Upper lobe of left lung (tissue), 6 donors: ENCODE data around the gene IFIT1. TPM values are rescaled to one million over a fixed set of nuclear protein-coding genes. Genes with fewer than 3 reads are reported as not detected.

Experiments
- ATAC-seq, 2 donors: fragments of 200-7000 bp; cut with Tn5 transposase; one replicate each; pipeline ENCODE4 v1.9.1; 2022; ENCODE audit warnings: mild to moderate bottlenecking in 2 of 2, moderate library complexity in 2 of 2; ENCODE audit not compliant: low FRiP score in 2 of 2
- DNase-seq, 2 donors: peaks; one replicate each; pipeline ENCODE4 v3.0.0-alpha.2; 2019 to 2020
- H3K27ac ChIP-seq, 4 donors: fragments of 200-600 bp; sonication (generic); one replicate each; pipeline ENCODE4 v1.5.1; 2016 to 2019
- H3K27me3 ChIP-seq, 4 donors: fragments of 200-600 bp; sonication (generic); one replicate each; pipeline ENCODE4 v1.5.1; 2017 to 2019
- H3K36me3 ChIP-seq, 4 donors: fragments of 200-600 bp; sonication (generic); one replicate each; pipeline ENCODE4 v1.5.1; 2016 to 2019
- H3K4me1 ChIP-seq, 4 donors: fragments of 200-600 bp; sonication (generic); one replicate each; pipeline ENCODE4 v1.5.1; 2018 to 2019
- H3K4me3 ChIP-seq, 4 donors: fragments of 200-600 bp; sonication (generic); one replicate each; pipeline ENCODE4 v1.5.1; 2017 to 2019; ENCODE audit warnings: mild to moderate bottlenecking in 2 of 4, moderate library complexity in 1 of 4
- H3K9me3 ChIP-seq, 4 donors: fragments of 200-600 bp; sonication (generic); one replicate each; pipeline ENCODE4 v1.5.1; 2018 to 2019
- EP300 ChIP-seq, 4 donors: sonication (generic); formaldehyde crosslinking; IDR thresholded peaks; one replicate each; pipeline ENCODE4 v1.5.1; 2017; ENCODE audit warnings: antibody characterized with exemption in 4 of 4, control low read depth in 2 of 4
- POLR2A ChIP-seq, 4 donors: fragments of 450-650 bp; IDR thresholded peaks; one replicate each; pipeline ENCODE4 v1.5.1; 2016 to 2017; ENCODE audit warnings: antibody characterized with exemption in 4 of 4, mild to moderate bottlenecking in 2 of 4
- POLR2AphosphoS5 ChIP-seq, 2 donors: sonication (generic); formaldehyde crosslinking; IDR thresholded peaks; one replicate each; pipeline ENCODE4 v1.5.1; 2017; ENCODE audit warnings: antibody characterized with exemption in 2 of 2
- WGBS, 2 donors: methylation state at CpG; one replicate each; pipeline ENCODE4 v1.1.5; 2017 to 2018; 5-methylcytosine and 5-hydroxymethylcytosine counted together
- total RNA-seq, 6 donors: library from RNA; depleted of rRNA in 4 of 6; stranded (reverse); fragments of >200 nt in 4 of 6; gene quantifications; one replicate each; pipeline versions ENCODE4 v1.1.0 to v1.2.1, GENCODE V29; 2016 to 2021
- TF ChIP-seq, protein P1 (sequence below), 6 experiments: fragments of 450-650 bp in 4 of 6; fragments of 200-600 bp in 2 of 6; sonication (generic) in 2 of 6; IDR thresholded peaks; one replicate each; pipeline ENCODE4 v1.5.1; 2016 to 2019; ENCODE audit warnings: antibody characterized with exemption in 6 of 6
- donor health status: DM: no; HTN: no; CAD: no; lungs with moderate emphysema.
- donor health status: DM: no; HTN: yes; CAD: no; lungs with severe emphysema.

IFIT1 gene
- total RNA-seq, 6 donors from 2014 or later = 9.8 to 54.9 (median 18.1) TPM

DNA sequence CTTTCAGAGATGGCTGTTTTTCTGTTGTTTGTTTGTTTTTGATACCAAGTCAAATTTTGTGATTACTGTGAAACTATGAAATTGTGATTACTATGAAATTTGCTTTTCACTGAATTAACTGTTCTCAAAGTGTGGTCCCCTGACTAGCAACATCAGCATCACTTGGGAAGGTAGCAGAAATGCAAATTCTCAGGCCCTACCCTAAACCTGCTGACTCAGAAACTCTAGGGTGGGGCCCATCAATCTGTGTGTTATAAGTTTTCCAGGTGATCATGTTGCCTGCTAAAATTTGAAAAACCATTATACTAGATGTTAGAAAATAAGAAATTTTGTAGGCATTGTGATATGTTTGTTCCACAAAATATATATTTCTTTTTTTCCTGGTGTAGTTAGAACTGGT, 13.3 kb upstream of the IFIT1 start:
- Histone ChIP-seq H3K4me1 (peaks cover 9 to 12% (median 11%) of the 10 kb centered on the region in 4 donors), H3K27me3 (no peaks in the 10 kb centered on the region), H3K4me3 (no peak overlapping the region), H3K36me3 (no peaks in the 10 kb centered on the region), H3K9me3 (no peaks in the 10 kb centered on the region), H3K27ac (no peak overlapping the region)
- no peak for ATAC-seq
- TF ChIP-seq POLR2A (IDR thresholded peaks at IDR 0.05) (no peak), POLR2AphosphoS5 (IDR thresholded peaks at IDR 0.05) (no peak)
- DNase-seq = no peak

- TF ChIP-seq, protein P1, sequence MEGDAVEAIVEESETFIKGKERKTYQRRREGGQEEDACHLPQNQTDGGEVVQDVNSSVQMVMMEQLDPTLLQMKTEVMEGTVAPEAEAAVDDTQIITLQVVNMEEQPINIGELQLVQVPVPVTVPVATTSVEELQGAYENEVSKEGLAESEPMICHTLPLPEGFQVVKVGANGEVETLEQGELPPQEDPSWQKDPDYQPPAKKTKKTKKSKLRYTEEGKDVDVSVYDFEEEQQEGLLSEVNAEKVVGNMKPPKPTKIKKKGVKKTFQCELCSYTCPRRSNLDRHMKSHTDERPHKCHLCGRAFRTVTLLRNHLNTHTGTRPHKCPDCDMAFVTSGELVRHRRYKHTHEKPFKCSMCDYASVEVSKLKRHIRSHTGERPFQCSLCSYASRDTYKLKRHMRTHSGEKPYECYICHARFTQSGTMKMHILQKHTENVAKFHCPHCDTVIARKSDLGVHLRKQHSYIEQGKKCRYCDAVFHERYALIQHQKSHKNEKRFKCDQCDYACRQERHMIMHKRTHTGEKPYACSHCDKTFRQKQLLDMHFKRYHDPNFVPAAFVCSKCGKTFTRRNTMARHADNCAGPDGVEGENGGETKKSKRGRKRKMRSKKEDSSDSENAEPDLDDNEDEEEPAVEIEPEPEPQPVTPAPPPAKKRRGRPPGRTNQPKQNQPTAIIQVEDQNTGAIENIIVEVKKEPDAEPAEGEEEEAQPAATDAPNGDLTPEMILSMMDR (IDR thresholded peaks at IDR 0.05) = no peak
- TF ChIP-seq EP300 (IDR thresholded peaks at IDR 0.05) (no peak), POLR2A (IDR thresholded peaks at IDR 0.05) (no peak), POLR2AphosphoS5 (IDR thresholded peaks at IDR 0.05) (no peak)
- Histone ChIP-seq H3K27me3 (no peaks in the 10 kb centered on the region), H3K27ac (no peak overlapping the region), H3K36me3 (no peaks in the 10 kb centered on the region), H3K9me3 (no peaks in the 10 kb centered on the region), H3K4me1 (peaks cover 0 to 3% (median 0%) of the 10 kb centered on the region in 4 donors), H3K4me3 (no peak overlapping the region)
- DNase-seq (no peak), ATAC-seq (no peak)
- WGBS, 2 donors = 86 to 90% methylated on average over 1 of the region's 1 CpG
Observed at GRCh38 chr10:89382757-89383156, 9.7 kb upstream of the IFIT1 start.

- no peaks in the 10 kb centered on the region for H3K36me3 ChIP-seq
- peaks cover 0 to 3% (median 0%) of the 10 kb centered on the region in 4 donors for H3K4me1 ChIP-seq
- H3K27me3 ChIP-seq = no peaks in the 10 kb centered on the region
- ATAC-seq (peak in 1 of 2 donors; percentile 82), DNase-seq (no peak)
- 55 to 63% methylated on average over 4 of the region's 4 CpGs for WGBS, 2 donors
- TF ChIP-seq POLR2A (IDR thresholded peaks at IDR 0.05) = no peak
- TF ChIP-seq POLR2AphosphoS5 (IDR thresholded peaks at IDR 0.05) = no peak
- no peak for TF ChIP-seq EP300 (IDR thresholded peaks at IDR 0.05)
- TF ChIP-seq, protein P1 (IDR thresholded peaks at IDR 0.05) = no peak
- H3K4me3 ChIP-seq = no peak overlapping the region
- H3K27ac ChIP-seq = no peak overlapping the region
- H3K9me3 ChIP-seq = no peaks in the 10 kb centered on the region
Observed at GRCh38 chr10:89384474-89385340, 7.7 kb upstream of the IFIT1 start.

DNA sequence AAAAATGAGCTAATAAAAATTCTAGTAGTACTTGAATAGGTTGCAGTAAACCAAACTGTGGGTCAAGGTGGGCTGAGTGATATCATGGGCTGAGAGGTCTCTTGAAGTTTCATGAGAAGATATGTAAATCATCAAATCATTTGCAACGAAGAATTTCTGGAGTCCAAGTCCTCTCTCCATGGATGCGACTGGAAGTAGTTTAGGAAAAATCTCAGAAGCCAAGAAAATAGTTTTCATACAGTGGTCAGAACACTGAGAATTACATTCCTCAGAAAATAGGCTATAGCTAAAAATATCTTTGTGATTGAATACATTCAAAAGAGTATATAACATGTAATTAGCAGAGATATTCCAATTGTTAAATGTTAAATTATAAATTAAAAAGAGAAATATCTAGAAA, 3.6 kb upstream of the IFIT1 start:
- DNase-seq (no peak), ATAC-seq (no peak)
- Histone ChIP-seq H3K9me3 (no peaks in the 10 kb centered on the region), H3K4me3 (no peak overlapping the region), H3K27me3 (no peaks in the 10 kb centered on the region), H3K36me3 (no peaks in the 10 kb centered on the region), H3K4me1 (peaks cover 19 to 26% (median 20%) of the 10 kb centered on the region in 4 donors), H3K27ac (no peak overlapping the region)
- TF ChIP-seq EP300 (IDR thresholded peaks at IDR 0.05) (no peak), POLR2A (IDR thresholded peaks at IDR 0.05) (no peak), POLR2AphosphoS5 (IDR thresholded peaks at IDR 0.05) (no peak)
- TF ChIP-seq, protein P1 (IDR thresholded peaks at IDR 0.05) = no peak
- 84 to 86% methylated on average over 2 of the region's 2 CpGs for WGBS, 2 donors

DNA sequence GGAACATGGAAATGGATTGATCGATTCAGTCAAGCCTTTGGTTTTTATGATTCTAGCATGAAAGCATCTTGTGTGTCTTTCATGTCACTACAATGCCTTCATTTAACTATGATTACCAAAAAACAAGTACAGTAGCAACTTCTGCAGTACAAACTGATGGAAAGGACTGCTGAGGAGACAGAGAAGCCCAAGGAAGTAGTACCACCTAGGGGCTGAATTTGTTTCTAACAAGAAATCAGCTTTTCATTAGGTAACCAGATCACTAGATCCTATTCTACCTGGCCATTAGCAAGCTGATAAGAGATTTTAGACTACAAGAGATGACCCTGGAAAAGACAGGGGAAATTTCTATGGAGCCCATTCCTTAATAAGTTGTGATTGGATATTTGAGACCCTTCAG, 3.2 kb upstream of the IFIT1 start:
- DNase-seq = no peak
- ATAC-seq = no peak
- 90% methylated on average over 1 of the region's 1 CpG for WGBS, 2 donors
- H3K36me3 ChIP-seq = no peaks in the 10 kb centered on the region
- TF ChIP-seq, protein P1 (IDR thresholded peaks at IDR 0.05) = peak in 3 of 6 experiments; percentile 17 to 39 (median 20)
- TF ChIP-seq EP300 (IDR thresholded peaks at IDR 0.05) = no peak
- TF ChIP-seq POLR2AphosphoS5 (IDR thresholded peaks at IDR 0.05) = no peak
- TF ChIP-seq POLR2A (IDR thresholded peaks at IDR 0.05) = no peak
- H3K27ac ChIP-seq = no peak overlapping the region
- no peaks in the 10 kb centered on the region for H3K27me3 ChIP-seq
- H3K4me1 ChIP-seq = peaks cover 21 to 31% (median 24%) of the 10 kb centered on the region in 4 donors
- no peak overlapping the region for H3K4me3 ChIP-seq
- H3K9me3 ChIP-seq = no peaks in the 10 kb centered on the region
